ENCODE results near the gene PCMTD2.

Gene PCMTD2

GRCh38 chr20:64257107-64257757 lies 1.7 kb downstream of the PCMTD2 start:
- peaks cover 62% of the 10 kb centered on the region for H3K4me1 Mint-ChIP-seq
- H3K9me3 Mint-ChIP-seq, result no peaks in the 10 kb centered on the region
- no peaks in the 10 kb centered on the region for H3K27me3 Mint-ChIP-seq
- peak overlapping the region; percentile 86 for H3K4me3 Mint-ChIP-seq
- H3K36me3 Mint-ChIP-seq, result no peaks in the 10 kb centered on the region
- H3K27ac Mint-ChIP-seq, result peak overlapping the region; percentile 80

- no peaks in the 10 kb centered on the region for H3K27me3 Mint-ChIP-seq
- H3K36me3 Mint-ChIP-seq, result peaks cover 7% of the 10 kb centered on the region
- no peaks in the 10 kb centered on the region for H3K9me3 Mint-ChIP-seq
- H3K4me1 Mint-ChIP-seq, result peaks cover 72% of the 10 kb centered on the region
- peak overlapping the region; percentile 34 for H3K4me3 Mint-ChIP-seq
- H3K27ac Mint-ChIP-seq, result peak overlapping the region; percentile 80
These were observed 2.7 kb downstream of the PCMTD2 start for GRCh38 chr20:64258071-64258823.

- H3K9me3 Mint-ChIP-seq, result no peaks in the 10 kb centered on the region
- peak overlapping the region; percentile 76 for H3K4me3 Mint-ChIP-seq
- peak overlapping the region; percentile 59 for H3K27ac Mint-ChIP-seq
- peaks cover 11% of the 10 kb centered on the region for H3K36me3 Mint-ChIP-seq
- H3K27me3 Mint-ChIP-seq, result no peaks in the 10 kb centered on the region
- peaks cover 84% of the 10 kb centered on the region for H3K4me1 Mint-ChIP-seq
These were observed 4.7 kb downstream of the PCMTD2 start for GRCh38 chr20:64260239-64260638.

- Mint-ChIP-seq H3K27ac (peak overlapping the region; percentile 79), H3K36me3 (peaks cover 11% of the 10 kb centered on the region), H3K9me3 (no peaks in the 10 kb centered on the region), H3K27me3 (no peaks in the 10 kb centered on the region), H3K4me1 (peaks cover 85% of the 10 kb centered on the region), H3K4me3 (peak overlapping the region; percentile 76)
These were observed 5.6 kb downstream of the PCMTD2 start for GRCh38 chr20:64261138-64261537.

- Mint-ChIP-seq H3K27me3 (no peaks in the 10 kb centered on the region), H3K4me3 (no peak overlapping the region), H3K4me1 (peaks cover 64% of the 10 kb centered on the region), H3K36me3 (peaks cover 14% of the 10 kb centered on the region), H3K27ac (peak overlapping the region; percentile 70), H3K9me3 (no peaks in the 10 kb centered on the region)
These were observed 8.5 kb downstream of the PCMTD2 start for GRCh38 chr20:64264091-64264490.

GRCh38 chr20:64265201-64265600 lies 9.7 kb downstream of the PCMTD2 start:
- Mint-ChIP-seq H3K4me1 (peaks cover 64% of the 10 kb centered on the region), H3K36me3 (peaks cover 14% of the 10 kb centered on the region), H3K9me3 (no peaks in the 10 kb centered on the region), H3K27me3 (no peaks in the 10 kb centered on the region), H3K27ac (no peak overlapping the region), H3K4me3 (no peak overlapping the region)

GRCh38 chr20:64266988-64267387 lies 11.4 kb downstream of the PCMTD2 start:
- peaks cover 21% of the 10 kb centered on the region for H3K36me3 Mint-ChIP-seq
- H3K27me3 Mint-ChIP-seq, result no peaks in the 10 kb centered on the region
- no peak overlapping the region for H3K27ac Mint-ChIP-seq
- peaks cover 58% of the 10 kb centered on the region for H3K4me1 Mint-ChIP-seq
- no peaks in the 10 kb centered on the region for H3K9me3 Mint-ChIP-seq
- H3K4me3 Mint-ChIP-seq, result no peak overlapping the region

- peaks cover 47% of the 10 kb centered on the region for H3K4me1 Mint-ChIP-seq
- H3K9me3 Mint-ChIP-seq, result no peaks in the 10 kb centered on the region
- H3K36me3 Mint-ChIP-seq, result peaks cover 17% of the 10 kb centered on the region
- H3K4me3 Mint-ChIP-seq, result no peak overlapping the region
- no peak overlapping the region for H3K27ac Mint-ChIP-seq
- H3K27me3 Mint-ChIP-seq, result no peaks in the 10 kb centered on the region
These were observed 12.6 kb downstream of the PCMTD2 start for GRCh38 chr20:64268174-64268573.

GRCh38 chr20:64269604-64270411 lies 14.3 kb downstream of the PCMTD2 start:
- peak overlapping the region; percentile 47 for H3K27ac Mint-ChIP-seq
- no peak overlapping the region for H3K4me3 Mint-ChIP-seq
- H3K27me3 Mint-ChIP-seq, result no peaks in the 10 kb centered on the region
- peaks cover 34% of the 10 kb centered on the region for H3K4me1 Mint-ChIP-seq
- no peaks in the 10 kb centered on the region for H3K9me3 Mint-ChIP-seq
- H3K36me3 Mint-ChIP-seq, result peaks cover 16% of the 10 kb centered on the region

- peaks cover 28% of the 10 kb centered on the region for H3K4me1 Mint-ChIP-seq
- no peak overlapping the region for H3K4me3 Mint-ChIP-seq
- no peaks in the 10 kb centered on the region for H3K9me3 Mint-ChIP-seq
- H3K36me3 Mint-ChIP-seq, result peaks cover 14% of the 10 kb centered on the region
- no peak overlapping the region for H3K27ac Mint-ChIP-seq
- no peaks in the 10 kb centered on the region for H3K27me3 Mint-ChIP-seq
These were observed 16.1 kb downstream of the PCMTD2 start for GRCh38 chr20:64271636-64272035.

- no peaks in the 10 kb centered on the region for H3K27me3 Mint-ChIP-seq
- peaks cover 14% of the 10 kb centered on the region for H3K36me3 Mint-ChIP-seq
- no peak overlapping the region for H3K27ac Mint-ChIP-seq
- H3K9me3 Mint-ChIP-seq, result no peaks in the 10 kb centered on the region
- no peak overlapping the region for H3K4me3 Mint-ChIP-seq
- H3K4me1 Mint-ChIP-seq, result peaks cover 33% of the 10 kb centered on the region
These were observed 17.6 kb downstream of the PCMTD2 start for GRCh38 chr20:64273109-64273508.

GRCh38 chr20:64276817-64277216 lies 21.3 kb downstream of the PCMTD2 start:
- H3K9me3 Mint-ChIP-seq, result no peaks in the 10 kb centered on the region
- H3K27me3 Mint-ChIP-seq, result no peaks in the 10 kb centered on the region
- H3K27ac Mint-ChIP-seq, result no peak overlapping the region
- H3K4me1 Mint-ChIP-seq, result peaks cover 25% of the 10 kb centered on the region
- no peak overlapping the region for H3K4me3 Mint-ChIP-seq
- peaks cover 6% of the 10 kb centered on the region for H3K36me3 Mint-ChIP-seq

- no peaks in the 10 kb centered on the region for H3K27me3 Mint-ChIP-seq
- no peaks in the 10 kb centered on the region for H3K9me3 Mint-ChIP-seq
- H3K4me3 Mint-ChIP-seq, result no peak overlapping the region
- H3K4me1 Mint-ChIP-seq, result peaks cover 25% of the 10 kb centered on the region
- no peak overlapping the region for H3K27ac Mint-ChIP-seq
- peaks cover 5% of the 10 kb centered on the region for H3K36me3 Mint-ChIP-seq
These were observed 22.2 kb downstream of the PCMTD2 start for GRCh38 chr20:64277571-64278316.

GRCh38 chr20:64278317-64278681 lies 22.8 kb downstream of the PCMTD2 start:
- H3K36me3 Mint-ChIP-seq, result peaks cover 2% of the 10 kb centered on the region
- peaks cover 25% of the 10 kb centered on the region for H3K4me1 Mint-ChIP-seq
- no peak overlapping the region for H3K27ac Mint-ChIP-seq
- H3K9me3 Mint-ChIP-seq, result no peaks in the 10 kb centered on the region
- H3K27me3 Mint-ChIP-seq, result no peaks in the 10 kb centered on the region
- H3K4me3 Mint-ChIP-seq, result no peak overlapping the region

GRCh38 chr20:64279826-64280459 lies 24.4 kb downstream of the PCMTD2 start:
- Mint-ChIP-seq H3K27me3 (no peaks in the 10 kb centered on the region), H3K9me3 (no peaks in the 10 kb centered on the region), H3K36me3 (no peaks in the 10 kb centered on the region), H3K27ac (no peak overlapping the region), H3K4me3 (no peak overlapping the region), H3K4me1 (peaks cover 25% of the 10 kb centered on the region)
